Prostate gland (tissue), 2 donors: ENCODE measurements around the gene SLC26A11. TPM values are rescaled to one million over a fixed set of nuclear protein-coding genes. Genes with fewer than 3 reads are reported as not detected.

Experiments used
- DNase-seq: peaks from one replicate; pipeline ENCODE4 v3.0.0-alpha.2; 2019; ENCODE audit warnings: low spot score
- H3K27ac ChIP-seq, 2 donors: fragments of 200-600 bp; sonication (generic); 2 replicates each; pipeline ENCODE4 v1.5.1; 2017 to 2019
- H3K27me3 ChIP-seq: fragments of 200-600 bp; sonication (generic); replicated peaks from 2 replicates; pipeline ENCODE4 v1.5.1; 2019; ENCODE audit not compliant: insufficient read depth
- H3K36me3 ChIP-seq, 2 donors: fragments of 200-600 bp; sonication (generic); 1 replicate in 1 of 2; 2 replicates in 1 of 2; pipeline versions ENCODE4 v1.5.1 to v1.8.1; 2017 to 2019
- H3K4me1 ChIP-seq: fragments of 200-600 bp; sonication (generic); replicated peaks from 2 replicates; pipeline ENCODE4 v1.5.1; 2019
- H3K4me3 ChIP-seq, 2 donors: fragments of 200-600 bp; sonication (generic); 2 replicates each; pipeline ENCODE4 v1.5.1; 2017 to 2019
- H3K9me3 ChIP-seq: fragments of 200-600 bp; sonication (generic); 2 replicates; pipeline ENCODE4 v1.5.1; 2017
- CTCF ChIP-seq, 4 experiments: fragments of 200-600 bp in 2 of 4; fragments of 450-650 bp in 2 of 4; sonication (generic) in 2 of 4; IDR thresholded peaks; 1 replicate in 3 of 4; 2 replicates in 1 of 4; pipeline ENCODE4 v1.5.1; 2016 to 2019; ENCODE audit warnings: antibody characterized with exemption in 4 of 4, mild to moderate bottlenecking in 2 of 4, moderate library complexity in 2 of 4
- POLR2A ChIP-seq: fragments of 450-650 bp; IDR thresholded peaks from one replicate; pipeline ENCODE4 v1.6.1; 2016; ENCODE audit warnings: antibody characterized with exemption, mild to moderate bottlenecking
- POLR2AphosphoS5 ChIP-seq: sonication (generic); formaldehyde crosslinking; IDR thresholded peaks from one replicate; pipeline ENCODE4 v1.6.1; 2017; ENCODE audit warnings: antibody characterized with exemption
- WGBS: methylation state at CpG from one replicate; pipeline ENCODE4 v1.1.5; 2018; 5-methylcytosine and 5-hydroxymethylcytosine counted together
- intact Hi-C: fragments of 100-400 bp; cut with DNase I; formaldehyde crosslinking; loops from one replicate; pipeline ENCODE4 v1.14.2; 2022
- total RNA-seq, 2 donors: library from RNA; depleted of rRNA; stranded (reverse); fragments of >200 nt; gene quantifications; one replicate each; pipeline ENCODE4 v1.1.0, GENCODE V29; 2016

SLC26A11 gene
- total RNA-seq, 2 donors from 2014 or later = 16.9 to 32.4 TPM

- WGBS = 90% methylated on average over 23 of the region's 23 CpGs
- Histone ChIP-seq H3K4me3 (no peak overlapping the region), H3K4me1 (peaks cover 8% of the 10 kb centered on the region), H3K36me3 (no peaks in the 10 kb centered on the region), H3K27ac (no peak overlapping the region), H3K9me3 (no peaks in the 10 kb centered on the region), H3K27me3 (no peaks in the 10 kb centered on the region)
- intact Hi-C loops = no loop called here
- TF ChIP-seq POLR2AphosphoS5 (no peak), POLR2A (no peak), CTCF (IDR thresholded peaks at IDR 0.05) (no peak)
- DNase-seq = no peak
Observed at GRCh38 chr17:80189611-80190010, 30.6 kb upstream of the SLC26A11 start.

DNA sequence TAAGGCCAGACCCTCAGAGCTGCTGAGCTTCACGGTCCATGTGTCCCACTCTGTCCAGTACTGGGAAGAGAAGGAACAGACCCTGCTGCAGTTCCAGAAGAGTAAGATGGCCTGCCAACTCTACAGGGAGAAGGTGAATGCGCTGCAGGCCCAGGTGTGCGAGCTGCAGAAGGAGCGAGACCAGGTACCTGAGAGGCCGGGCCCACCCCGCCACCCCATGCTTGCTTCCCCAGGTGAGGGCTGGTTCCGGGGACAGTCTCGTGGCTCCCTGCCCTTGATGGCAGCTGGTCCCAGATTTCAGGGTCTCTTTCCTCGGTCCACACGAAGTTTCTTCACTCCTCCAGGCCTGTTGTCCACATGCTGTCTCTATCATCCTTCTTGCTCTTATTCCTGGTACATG lies 29.5 kb upstream of the SLC26A11 start:
- H3K27me3 ChIP-seq = no peaks in the 10 kb centered on the region
- peaks cover 8% of the 10 kb centered on the region for H3K4me1 ChIP-seq
- no peaks in the 10 kb centered on the region for H3K36me3 ChIP-seq
- H3K9me3 ChIP-seq = no peaks in the 10 kb centered on the region
- intact Hi-C loops = no loop called here
- TF ChIP-seq POLR2A (no peak), POLR2AphosphoS5 (no peak), CTCF (IDR thresholded peaks at IDR 0.05) (no peak)
- no peak for DNase-seq
- WGBS = 93% methylated on average over 10 of the region's 10 CpGs
- no peak overlapping the region for H3K27ac ChIP-seq
- no peak overlapping the region for H3K4me3 ChIP-seq

DNA sequence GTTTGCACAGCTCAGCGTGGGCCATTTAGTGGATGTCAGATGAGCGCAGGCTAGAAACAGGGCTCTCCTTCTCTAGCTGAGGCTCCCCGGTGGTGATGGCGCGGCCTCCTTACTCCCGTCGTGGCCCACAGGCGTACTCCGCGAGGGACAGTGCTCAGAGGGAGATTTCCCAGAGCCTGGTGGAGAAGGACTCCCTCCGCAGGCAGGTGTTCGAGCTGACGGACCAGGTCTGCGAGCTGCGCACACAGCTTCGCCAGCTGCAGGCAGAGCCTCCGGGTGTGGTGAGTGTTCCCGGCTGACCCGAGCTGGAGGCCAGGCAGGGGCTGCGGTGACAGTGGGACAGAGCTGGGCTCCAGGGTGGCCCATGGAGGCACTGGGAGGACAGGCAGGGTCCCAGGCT lies 29.0 kb upstream of the SLC26A11 start:
- no peaks in the 10 kb centered on the region for H3K36me3 ChIP-seq
- intact Hi-C loops = no loop called here
- peaks cover 8% of the 10 kb centered on the region for H3K4me1 ChIP-seq
- 88% methylated on average over 11 of the region's 20 CpGs for WGBS
- H3K9me3 ChIP-seq = no peaks in the 10 kb centered on the region
- no peak for DNase-seq
- TF ChIP-seq POLR2A = no peak
- TF ChIP-seq POLR2AphosphoS5 = no peak
- no peak for TF ChIP-seq CTCF (IDR thresholded peaks at IDR 0.05)
- H3K4me3 ChIP-seq = no peak overlapping the region
- H3K27ac ChIP-seq = peak overlapping the region in 1 of 2 donors; percentile 73
- H3K27me3 ChIP-seq = no peaks in the 10 kb centered on the region

GRCh38 chr17:80191865-80192661 lies 28.2 kb upstream of the SLC26A11 start:
- intact Hi-C loops = no loop called here
- Histone ChIP-seq H3K36me3 (no peaks in the 10 kb centered on the region), H3K27me3 (no peaks in the 10 kb centered on the region), H3K27ac (peak overlapping the region; percentile 73), H3K4me1 (peaks cover 8% of the 10 kb centered on the region), H3K4me3 (no peak overlapping the region), H3K9me3 (no peaks in the 10 kb centered on the region)
- 26% methylated on average over 29 of the region's 29 CpGs for WGBS
- peak; percentile 81 for DNase-seq
- TF ChIP-seq CTCF (IDR thresholded peaks at IDR 0.05) (no peak), POLR2A (no peak), POLR2AphosphoS5 (peak; percentile 65)

- no peak for TF ChIP-seq CTCF (IDR thresholded peaks at IDR 0.05)
- no peak for TF ChIP-seq POLR2A
- no peak for TF ChIP-seq POLR2AphosphoS5
- Histone ChIP-seq H3K27me3 (no peaks in the 10 kb centered on the region), H3K4me3 (no peak overlapping the region), H3K27ac (no peak overlapping the region), H3K9me3 (no peaks in the 10 kb centered on the region), H3K36me3 (no peaks in the 10 kb centered on the region), H3K4me1 (peaks cover 4% of the 10 kb centered on the region)
- no peak for DNase-seq
- intact Hi-C loops = no loop called here
- 92% methylated on average over 14 of the region's 14 CpGs for WGBS
Observed at GRCh38 chr17:80195141-80195540, 25.1 kb upstream of the SLC26A11 start.
